GM12875 (cell line): Measurements from ENCODE around the gene OR2T6.

Source experiments
- H3K4me3 ChIP-seq: one replicate; pipeline ENCODE4 v1.5.1; 2011; ENCODE audit warnings: low read depth, low read length, control low read depth
- TF ChIP-seq, protein P1 (sequence below): IDR thresholded peaks from 2 replicates; pipeline ENCODE4 v1.5.1; 2011; ENCODE audit warnings: low read depth, mild to moderate bottlenecking, control low read depth, inconsistent platforms, low read length, moderate library complexity, borderline replicate concordance; ENCODE audit not compliant: insufficient read depth

The OR2T6 gene

GRCh38 chr1:248372394-248372793 is 3.2 kb upstream of the OR2T6 start:
- no peak overlapping the region for H3K4me3 ChIP-seq
- TF ChIP-seq, protein P1, sequence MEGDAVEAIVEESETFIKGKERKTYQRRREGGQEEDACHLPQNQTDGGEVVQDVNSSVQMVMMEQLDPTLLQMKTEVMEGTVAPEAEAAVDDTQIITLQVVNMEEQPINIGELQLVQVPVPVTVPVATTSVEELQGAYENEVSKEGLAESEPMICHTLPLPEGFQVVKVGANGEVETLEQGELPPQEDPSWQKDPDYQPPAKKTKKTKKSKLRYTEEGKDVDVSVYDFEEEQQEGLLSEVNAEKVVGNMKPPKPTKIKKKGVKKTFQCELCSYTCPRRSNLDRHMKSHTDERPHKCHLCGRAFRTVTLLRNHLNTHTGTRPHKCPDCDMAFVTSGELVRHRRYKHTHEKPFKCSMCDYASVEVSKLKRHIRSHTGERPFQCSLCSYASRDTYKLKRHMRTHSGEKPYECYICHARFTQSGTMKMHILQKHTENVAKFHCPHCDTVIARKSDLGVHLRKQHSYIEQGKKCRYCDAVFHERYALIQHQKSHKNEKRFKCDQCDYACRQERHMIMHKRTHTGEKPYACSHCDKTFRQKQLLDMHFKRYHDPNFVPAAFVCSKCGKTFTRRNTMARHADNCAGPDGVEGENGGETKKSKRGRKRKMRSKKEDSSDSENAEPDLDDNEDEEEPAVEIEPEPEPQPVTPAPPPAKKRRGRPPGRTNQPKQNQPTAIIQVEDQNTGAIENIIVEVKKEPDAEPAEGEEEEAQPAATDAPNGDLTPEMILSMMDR: no peak

GRCh38 chr1:248373761-248374160 is 1.8 kb upstream of the OR2T6 start:
- H3K4me3 ChIP-seq: no peak overlapping the region
- TF ChIP-seq, protein P1: no peak

DNA sequence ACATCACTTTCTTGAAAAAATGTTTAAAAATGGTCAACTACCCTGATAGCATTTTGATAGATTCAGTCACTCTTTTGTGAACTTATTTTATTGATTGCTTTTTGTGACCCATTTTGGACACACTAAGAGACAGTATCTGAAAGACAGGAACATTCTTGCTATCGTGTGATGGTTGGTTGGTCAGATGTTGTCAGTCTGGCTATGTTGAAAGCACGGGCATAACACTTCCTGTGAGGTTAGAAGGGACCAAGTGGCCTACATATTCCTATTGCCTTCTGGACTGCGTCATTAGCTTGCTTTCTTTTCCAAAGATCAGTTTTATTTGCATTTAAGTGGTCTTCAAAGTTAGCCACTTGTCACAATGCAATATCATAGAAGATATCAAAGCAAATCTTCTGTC is 1.4 kb downstream of the OR2T6 start:
- TF ChIP-seq, protein P1: no peak
- no peak overlapping the region for H3K4me3 ChIP-seq

DNA sequence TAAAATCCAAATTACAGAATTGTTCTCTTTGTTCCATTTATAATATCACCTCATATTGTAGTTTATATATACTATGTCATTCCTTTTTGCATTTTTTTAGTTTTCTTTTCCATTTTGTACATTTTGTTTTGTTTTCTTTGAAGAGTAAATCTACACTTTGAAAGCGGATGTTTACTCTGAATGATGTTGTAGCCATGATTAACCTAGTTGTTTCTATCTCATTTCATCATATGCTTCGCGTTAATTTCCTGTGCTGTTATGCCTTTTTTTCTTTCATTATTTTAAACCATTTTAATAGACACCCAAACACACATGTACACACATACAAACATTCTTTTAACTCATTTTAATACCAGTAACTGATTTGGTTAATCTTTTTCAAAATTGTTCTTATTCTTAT is 5.3 kb downstream of the OR2T6 start:
- no peak overlapping the region for H3K4me3 ChIP-seq
- TF ChIP-seq, protein P1: no peak

- no peak overlapping the region for H3K4me3 ChIP-seq
- TF ChIP-seq, protein P1: no peak
Observed at GRCh38 chr1:248388426-248388825, 12.9 kb downstream of the OR2T6 start.

GRCh38 chr1:248393050-248393449 is 17.5 kb downstream of the OR2T6 start:
- TF ChIP-seq, protein P1: no peak
- no peak overlapping the region for H3K4me3 ChIP-seq

DNA sequence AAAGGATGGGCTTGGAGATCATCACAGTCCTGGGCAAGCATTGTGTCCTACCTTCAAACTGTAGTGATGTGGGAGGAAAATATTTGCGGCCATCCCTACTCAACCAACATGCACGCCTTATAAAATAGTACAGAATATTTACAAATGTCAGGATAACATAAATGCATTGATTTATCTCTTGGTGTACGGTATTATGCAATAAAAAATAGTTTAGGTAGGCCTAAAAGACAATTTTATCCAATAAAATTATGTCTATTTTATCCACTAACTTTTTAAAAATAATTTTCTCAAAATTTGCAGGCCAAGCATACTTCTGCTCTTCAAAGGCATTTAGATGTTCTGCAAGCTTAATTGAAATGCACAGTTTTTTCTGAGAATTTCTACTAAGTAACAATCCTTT is 27.2 kb downstream of the OR2T6 start, which contains the start of gene OR2T1:
Gene OR2T1 (plus strand): TSS at position 301 of the 400 bp plus-strand sequence. CDS start 3,100 bp downstream, outside the sequence.
- TF ChIP-seq, protein P1: no peak

More for the DNA sequence above, 27.2 kb downstream of the OR2T6 start, which contains the start of gene OR2T1:
- no peak within 1 kb of the TSS for H3K4me3 ChIP-seq
